CMK (cell line): Measurements from ENCODE around the gene INMT.
"Not testable (repeated sequence)": the region's sequence is repeated elsewhere in the genome, so short reads cannot be mapped to it uniquely, and the experiment has no call there.

ENCODE experiments used
- DNase-seq: peaks from one replicate; pipeline ENCODE4 v3.0.0-alpha.2; 2010; ENCODE audit warnings: low read depth

The INMT gene

DNA sequence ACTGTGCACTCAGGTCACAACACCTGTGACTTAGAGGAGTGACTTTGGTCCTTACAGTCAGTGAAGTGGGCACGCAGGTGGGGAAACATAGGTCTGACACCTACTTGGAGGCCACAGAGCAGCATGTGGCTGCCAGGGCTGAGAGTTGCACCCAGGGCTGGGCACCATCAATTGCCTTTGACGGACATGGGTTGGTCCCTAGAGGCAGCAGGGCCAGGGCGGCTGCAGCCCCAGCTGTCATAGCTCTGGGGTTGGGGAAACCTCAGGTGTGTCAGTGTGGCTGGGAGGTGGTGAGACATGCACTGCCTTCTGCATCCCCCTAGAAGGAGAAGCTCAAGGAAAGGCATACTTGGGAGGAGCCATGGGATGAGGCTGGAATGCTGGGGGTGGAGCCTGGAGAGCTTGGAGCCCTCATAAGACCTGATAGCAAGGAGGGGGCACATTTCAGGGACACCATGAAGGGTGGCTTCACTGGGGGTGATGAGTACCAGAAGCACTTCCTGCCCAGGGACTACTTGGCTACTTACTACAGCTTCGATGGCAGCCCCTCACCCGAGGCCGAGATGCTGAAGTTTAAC lies at the start of gene INMT:
Gene INMT (plus strand): TSS at position 440 of the 578 bp plus-strand sequence. CDS start 16 bp downstream, at position 456.
- no peak for DNase-seq

DNA sequence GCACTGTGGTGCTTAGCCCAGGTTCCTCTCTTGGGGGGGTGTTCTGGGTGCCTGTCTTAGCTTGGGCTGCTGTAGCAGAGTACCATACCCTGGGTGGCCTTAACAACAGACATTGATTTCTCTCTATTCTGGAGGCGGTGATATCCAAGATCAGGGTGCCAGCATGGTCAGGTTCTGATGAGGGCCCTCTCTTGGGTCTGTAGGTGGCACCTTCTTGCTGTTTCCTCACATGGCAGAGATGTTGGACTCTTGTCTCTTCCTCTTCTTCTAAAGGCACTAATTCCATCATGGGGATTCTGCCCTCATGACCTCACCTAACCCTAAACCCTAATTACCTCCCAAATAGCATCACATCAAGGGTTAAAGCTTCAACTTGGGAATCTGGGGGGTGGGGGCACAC lies 49.7 kb upstream of the INMT start:
- no peak for DNase-seq

DNA sequence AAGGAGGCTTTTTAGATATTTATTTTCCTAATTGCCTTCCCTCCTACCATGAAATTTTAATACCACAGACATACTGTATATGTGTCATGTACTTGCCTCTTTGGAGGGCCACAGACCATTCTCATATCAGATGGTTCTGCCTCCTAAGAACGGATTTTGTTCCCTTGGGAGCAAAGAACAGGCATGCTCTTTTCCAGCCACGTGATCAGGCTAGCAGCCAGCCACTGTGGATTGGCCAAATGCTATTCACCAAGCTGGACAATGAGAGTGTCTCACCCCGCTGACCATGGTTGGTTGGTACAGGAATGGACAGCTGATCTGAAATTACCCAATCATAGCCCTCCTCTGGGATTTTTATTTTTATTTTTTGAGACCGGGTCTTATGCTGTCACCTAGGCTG lies 48.2 kb upstream of the INMT start:
- DNase-seq, result no peak

DNA sequence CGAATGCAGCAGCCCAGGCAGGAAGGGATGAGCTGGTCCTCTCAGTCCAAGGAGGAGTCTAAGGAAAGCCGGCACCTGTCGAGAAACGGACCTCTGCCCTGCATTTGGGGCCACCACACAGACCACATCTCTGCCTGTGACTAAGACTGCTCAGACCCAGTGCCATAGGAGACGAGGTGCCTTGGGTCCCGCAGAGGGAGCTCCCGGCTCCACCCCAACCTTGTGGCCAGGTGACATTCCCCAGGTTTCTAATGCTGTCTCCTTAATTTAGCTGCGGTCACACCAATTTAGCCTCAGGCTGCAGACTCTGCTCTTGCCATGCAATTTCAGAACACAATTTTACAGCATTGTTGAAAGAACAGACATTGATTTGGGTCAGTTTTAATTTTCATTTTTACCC lies 46.9 kb upstream of the INMT start:
- DNase-seq, result no peak

DNA sequence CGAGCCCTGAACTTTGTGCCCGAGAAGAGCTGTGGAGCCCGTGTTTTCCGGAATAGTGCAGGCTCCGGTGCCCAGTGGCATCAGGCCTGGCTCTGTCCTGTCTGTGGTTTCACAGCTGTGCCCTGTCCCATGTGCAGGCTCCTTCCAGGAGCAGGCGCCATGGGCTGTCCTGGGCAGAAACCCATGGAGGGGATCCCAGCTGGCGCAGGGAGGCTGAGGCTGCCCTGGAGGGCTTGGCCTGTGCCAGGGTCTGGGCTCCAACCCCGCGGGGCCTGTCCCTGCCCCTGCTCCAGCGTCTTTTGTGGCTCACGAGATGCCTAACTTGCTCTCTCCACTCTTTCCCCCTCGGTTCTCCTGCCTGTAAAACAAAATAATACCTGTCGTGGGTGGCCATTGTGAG lies 46.3 kb upstream of the INMT start:
- no peak for DNase-seq

DNA sequence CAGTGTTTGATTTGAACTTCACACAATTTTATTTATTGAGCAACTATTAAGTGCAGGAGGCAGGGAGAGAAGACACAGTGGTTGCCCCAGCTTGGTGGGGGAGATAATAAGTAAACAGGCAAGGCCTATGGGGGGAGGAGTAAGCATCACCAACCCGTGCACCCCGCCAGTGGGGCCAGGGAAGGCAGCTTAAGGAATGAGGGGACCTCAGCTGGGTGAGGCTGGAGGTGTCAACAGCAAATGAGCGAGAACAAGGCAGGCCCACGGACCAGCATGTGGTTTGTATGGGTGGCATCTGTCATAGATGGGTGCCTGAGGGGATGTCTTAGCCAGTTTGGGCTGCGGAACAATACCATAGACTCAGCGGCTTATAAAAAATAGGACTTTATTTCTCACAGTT lies 45.6 kb upstream of the INMT start:
- no peak for DNase-seq

DNA sequence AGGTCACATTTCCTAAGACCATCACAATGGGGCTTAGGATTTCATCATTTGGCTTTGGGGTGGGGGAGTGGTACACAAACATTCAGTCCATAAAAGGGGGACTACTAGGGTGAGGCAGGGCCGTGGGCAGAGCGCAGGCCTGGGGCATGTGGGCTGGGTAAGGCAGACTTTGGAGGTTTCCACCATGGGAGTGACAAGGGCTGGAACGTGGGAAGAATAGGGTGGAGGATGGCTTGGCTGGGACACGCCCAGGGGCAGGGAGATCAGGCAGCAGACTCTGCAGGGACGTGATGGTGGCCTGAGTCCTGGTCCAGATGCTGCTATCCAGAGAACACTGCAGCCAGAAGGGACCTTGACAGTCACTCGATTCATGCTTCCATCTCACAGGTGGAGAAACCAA lies 45.0 kb upstream of the INMT start:
- DNase-seq, result no peak

DNA sequence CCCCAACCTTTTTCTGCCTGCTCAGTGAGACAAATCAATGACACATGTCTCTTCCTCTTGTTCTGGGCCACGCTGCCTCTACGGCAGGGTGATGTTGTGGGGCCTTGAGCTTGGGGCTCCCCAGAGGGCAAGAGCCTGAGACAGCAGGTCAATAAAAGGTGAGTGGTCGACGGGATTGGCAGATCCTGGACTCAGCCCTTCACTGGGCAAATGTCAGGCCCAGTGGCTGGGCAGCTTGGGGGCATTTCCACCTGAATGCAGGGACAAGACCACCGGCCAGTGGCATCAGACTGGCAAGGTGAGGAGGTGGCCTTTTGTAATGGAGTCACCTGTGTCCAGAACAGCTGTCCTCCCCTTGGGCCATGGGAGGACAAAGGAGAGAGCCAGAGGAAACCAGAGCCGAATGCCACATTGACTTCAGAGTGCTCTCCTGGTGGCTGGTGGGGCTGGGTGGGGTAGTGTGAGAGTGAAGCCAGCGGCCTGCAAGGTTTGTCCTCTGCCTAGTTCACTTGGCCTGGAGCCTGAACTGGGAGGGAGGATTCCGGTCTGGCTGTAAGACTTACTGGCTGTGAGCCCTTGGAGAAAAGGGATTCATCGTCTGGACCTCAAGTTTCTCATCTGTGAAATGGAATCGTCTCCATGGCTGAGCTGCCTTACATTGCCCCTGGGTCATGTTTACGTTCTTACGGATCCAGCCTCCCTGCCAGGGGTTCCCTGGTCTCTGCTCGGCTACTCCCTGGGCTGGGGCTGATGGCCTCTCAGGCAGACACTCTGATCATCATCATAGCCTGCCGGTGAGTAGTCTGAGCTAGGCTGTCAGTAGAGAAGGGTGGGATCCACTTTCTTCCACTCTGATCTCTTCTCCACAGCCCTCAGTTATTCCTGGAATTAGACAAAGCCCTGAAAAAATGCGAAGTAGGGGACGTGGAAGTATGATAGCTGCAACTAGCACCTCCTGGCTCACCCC lies 44.3 kb upstream of the INMT start:
- DNase-seq, result no peak

DNA sequence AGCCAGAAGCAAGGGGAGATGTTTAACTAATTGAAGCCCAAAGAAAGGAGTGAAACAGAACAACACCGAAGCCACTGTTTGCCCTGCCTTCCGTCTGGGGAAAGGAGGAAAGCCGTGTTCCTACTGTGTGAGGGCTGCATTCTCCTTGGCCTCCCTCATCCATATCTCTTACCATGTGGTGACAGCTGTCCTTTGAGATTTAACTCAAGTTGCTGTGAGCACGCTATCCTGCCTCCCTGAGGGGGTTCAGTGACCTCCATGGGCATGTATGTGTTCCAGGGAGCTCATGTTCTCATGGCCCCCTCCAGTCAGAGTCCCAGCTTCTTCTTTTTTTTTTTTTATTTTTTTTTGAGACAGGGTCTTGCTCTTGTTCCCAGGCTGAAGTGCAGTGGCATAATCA lies 43.5 kb upstream of the INMT start:
- no peak for DNase-seq

DNA sequence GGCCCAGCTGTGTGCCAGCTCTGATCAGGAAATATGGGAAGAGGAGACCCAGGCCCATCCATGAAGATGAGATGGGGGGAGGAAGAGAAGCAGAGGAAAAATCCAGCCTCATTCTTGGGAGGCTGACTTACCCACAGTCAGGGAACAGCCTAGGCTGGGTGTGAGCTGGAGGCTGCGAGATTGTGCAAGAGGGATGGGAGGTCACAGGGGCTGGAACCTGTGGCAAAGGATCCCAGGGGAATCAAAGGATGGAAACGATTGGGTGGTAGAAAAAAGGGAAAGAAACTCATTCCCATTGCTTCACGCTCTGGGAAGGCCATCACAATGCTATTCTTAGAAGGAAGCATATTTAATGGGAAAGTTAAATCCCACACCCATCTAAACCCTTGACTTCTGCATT lies 43.0 kb upstream of the INMT start:
- no peak for DNase-seq

DNA sequence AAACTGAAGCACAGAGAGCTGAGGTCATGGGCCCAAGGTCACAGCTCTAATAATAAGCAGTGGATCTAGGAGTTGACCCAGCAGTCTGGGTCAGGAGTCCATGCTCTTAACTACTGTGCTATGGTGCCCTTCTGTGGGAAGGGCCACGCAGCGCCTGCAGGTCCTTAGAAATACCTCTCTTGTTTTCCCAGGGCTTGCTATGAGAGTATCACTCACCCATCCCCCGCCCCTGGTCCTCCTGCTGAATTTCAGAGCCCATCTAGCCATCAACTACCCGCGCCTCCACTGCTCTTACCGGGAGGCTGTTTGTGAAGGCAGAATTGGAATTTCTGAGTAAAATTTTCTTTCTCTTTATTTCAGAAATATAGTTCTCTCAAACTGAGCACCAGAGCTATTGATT lies 42.4 kb upstream of the INMT start:
- no peak for DNase-seq

DNA sequence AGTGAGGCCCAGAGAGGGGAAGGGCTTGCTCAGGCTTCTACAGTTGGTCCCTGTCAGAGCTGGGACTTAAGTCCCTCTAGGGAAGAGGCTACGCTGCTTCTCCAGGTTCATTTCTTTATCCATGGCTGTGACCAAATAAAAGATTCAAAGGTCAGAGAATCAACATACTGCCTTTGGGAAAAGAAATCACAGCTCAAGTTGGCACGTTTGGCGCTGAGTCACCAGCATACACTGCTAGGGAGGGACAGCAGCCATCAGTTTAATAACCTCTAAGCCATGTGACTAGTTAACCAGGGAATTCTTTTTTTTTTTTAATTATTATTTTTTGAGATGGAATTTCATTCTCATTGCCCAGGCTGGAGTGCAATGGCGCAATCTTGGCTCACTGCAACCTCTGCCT lies 41.3 kb upstream of the INMT start:
- DNase-seq, result no peak

DNA sequence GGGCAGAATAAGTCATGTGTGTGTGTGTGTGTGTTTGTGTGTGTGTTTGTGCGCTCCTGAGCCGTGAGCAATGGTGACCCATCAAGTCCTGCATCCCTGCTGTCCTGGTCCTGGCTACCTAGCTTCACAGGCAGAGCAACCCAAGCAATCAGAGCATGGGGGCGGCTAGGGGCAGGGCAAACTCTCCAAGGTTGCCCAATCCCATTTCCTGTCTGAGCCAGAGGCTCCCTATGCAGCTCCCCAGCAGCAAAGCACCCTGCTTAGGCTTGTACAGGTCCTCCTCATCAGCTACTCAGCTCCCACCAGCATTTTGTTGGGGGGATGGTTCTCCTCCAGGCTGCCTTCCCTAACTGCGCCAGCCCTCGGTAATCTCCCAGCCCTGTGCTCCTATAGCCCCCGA lies 38.5 kb upstream of the INMT start:
- DNase-seq, result no peak

DNA sequence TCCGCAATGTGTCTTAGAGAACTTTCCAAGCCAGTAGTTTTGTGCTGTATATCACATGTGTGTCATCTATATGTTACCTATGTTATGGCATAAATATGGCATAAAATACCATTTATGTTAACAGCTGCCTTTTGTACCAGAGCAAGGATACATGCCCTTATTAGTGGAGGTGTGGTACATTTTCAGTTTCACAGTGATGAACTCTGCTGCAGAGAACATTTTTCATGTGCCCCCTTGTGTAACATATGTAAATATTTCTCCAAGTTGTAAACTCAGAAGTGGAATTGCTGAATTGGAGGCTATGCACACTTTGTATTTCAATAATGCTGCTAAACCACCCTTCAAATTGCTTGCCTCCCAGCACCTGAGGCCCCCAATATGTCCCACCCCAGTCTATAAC lies 37.8 kb upstream of the INMT start:
- DNase-seq, result no peak

DNA sequence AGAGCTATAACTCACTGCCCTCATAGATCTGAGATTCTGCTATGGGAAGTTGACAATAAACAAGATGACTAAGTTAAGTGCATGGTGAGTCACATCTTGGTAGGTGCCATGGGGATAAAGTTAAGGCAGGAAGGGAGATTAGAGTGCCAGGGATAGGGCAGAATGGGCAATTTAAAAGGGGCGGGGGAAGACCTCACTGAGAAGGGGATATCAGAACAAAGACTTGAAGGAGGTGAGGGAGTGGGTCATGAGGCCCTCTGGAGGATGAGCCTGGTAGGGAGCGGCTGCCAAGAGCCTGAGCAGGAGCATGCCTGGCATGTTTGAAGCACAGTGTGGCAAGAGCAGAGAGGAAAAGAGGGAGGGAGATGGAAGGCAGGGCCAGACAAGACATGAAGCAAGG lies 34.8 kb upstream of the INMT start:
- no peak for DNase-seq

DNA sequence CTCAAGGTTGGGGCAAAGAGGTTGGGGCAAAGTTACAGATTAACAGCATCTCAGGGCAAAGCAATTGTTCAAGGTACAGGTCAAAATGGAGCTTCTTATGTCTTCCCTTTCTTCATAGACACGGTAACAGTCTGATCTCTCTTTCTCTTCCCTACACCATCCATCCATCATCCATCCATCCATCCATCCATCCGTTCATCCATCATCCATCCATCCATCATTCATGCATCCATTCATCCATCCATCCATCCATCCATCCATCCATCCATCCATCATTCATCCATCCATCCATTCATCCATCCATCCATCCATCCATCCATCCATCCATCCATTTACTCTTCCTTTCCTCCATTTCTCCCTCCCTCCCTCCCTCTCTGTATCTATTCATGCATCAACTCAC lies 32.5 kb upstream of the INMT start:
- not testable (repeated sequence) for DNase-seq

DNA sequence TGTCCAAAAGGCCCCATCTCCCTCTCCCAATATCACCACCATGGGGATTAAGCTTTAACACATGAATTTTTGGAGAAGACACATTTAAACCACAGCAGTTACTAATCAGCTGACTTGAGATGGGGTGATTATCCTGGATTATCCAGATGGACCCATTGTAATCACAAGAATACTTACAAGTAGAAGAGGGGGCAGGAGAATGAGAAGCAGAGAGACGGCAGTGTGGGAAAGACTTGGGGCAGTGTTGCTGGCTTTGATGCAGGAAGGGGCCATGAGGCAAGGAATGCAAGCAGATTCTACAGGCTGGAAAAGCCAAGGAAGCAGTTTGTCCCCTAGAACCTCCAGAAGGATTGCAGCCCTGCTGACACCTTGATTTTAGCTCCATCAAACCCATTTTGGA lies 30.7 kb upstream of the INMT start:
- no peak for DNase-seq

DNA sequence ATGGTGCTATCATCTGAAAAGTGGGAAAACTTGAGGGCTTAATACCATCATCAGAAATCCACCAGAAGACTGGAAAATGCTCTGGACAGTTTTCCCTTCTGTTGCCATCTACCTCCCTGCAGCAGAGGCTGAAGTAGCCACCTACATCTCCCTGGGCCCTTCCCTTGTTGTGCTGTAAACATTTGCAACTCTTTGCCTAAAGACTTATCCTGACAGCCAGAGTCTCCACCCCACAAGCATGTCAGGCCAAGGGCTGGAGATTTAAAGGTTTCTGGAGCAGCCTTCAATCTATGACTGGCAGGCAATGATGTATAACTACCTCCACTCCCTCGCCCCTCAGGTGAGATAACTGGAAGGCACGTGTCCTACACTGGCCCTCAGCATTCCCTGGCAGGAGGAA lies 29.7 kb upstream of the INMT start:
- no peak for DNase-seq

DNA sequence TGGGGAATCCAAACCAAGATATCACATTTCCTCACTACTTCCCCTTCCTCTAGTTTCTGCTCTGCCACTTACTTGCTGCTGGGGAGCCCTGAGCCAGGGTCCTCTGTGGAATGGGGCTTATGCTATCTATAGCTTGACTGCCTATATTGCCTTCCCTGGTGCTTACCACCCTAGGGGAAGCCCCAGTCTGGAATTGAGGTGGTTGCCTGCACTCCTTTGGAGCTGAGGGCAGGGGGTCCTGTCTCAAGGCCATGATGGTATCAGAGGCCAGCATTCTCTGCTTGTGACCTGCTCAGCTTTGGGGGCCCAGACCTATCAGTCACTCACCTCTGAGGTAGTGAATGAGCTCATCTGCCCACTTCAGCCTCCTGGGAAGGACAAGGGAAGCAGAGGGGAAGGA lies 29.3 kb upstream of the INMT start:
- DNase-seq, result no peak

DNA sequence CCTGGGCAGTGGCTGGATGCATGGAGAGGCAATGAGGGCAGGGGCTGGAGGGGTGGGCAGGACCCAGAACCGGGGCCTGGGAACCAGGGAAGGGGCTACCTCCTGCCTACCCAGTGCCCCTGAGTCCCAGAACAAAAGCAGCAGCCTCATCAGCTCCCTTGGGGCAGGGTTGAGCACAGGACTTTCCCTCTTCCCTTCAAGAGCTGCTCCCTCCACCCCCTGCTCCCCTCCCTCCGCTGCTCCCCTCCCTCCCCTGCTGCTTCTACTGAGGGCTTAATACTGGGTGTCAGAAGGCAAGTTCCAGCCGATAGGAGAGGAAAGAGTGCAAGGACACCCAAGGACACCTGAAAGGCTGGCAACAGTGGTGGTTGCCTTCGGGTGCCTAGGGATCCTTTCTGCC lies 28.2 kb upstream of the INMT start:
- DNase-seq, result no peak

DNA sequence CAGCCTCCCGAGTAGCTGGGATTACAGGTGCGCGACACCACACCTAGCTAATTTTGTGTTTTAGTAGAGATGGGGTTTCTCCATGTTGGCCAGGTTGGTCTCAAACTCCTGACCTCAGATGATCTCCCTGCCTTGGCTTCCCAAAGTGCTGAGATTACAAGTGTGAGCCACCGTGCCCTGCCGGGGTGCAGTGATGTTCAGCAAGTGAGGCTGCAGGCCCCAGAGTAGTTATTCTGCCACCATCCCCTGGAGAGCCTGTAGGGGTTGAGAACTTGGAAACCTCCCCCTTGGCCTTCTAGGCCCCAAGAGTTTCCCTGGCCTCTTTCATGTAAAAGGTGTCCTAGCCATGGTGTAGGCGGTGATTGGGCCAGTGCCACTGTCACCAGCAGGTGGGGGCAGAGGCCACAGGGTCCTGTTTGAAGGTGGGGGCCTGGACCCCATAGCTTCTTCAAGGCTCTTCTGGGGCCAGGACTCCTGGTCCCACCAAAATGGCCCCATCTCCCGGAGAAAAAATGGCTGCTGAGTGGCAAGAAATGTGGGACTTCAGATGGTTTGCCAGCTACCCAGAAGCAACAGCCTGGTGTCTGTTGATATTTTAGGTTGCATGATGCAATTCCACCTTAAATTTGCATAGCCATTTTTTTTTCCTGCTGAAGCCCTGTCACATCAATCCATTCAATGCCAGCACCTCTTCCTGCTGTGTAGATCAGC lies 25.5 kb upstream of the INMT start:
- no peak for DNase-seq

DNA sequence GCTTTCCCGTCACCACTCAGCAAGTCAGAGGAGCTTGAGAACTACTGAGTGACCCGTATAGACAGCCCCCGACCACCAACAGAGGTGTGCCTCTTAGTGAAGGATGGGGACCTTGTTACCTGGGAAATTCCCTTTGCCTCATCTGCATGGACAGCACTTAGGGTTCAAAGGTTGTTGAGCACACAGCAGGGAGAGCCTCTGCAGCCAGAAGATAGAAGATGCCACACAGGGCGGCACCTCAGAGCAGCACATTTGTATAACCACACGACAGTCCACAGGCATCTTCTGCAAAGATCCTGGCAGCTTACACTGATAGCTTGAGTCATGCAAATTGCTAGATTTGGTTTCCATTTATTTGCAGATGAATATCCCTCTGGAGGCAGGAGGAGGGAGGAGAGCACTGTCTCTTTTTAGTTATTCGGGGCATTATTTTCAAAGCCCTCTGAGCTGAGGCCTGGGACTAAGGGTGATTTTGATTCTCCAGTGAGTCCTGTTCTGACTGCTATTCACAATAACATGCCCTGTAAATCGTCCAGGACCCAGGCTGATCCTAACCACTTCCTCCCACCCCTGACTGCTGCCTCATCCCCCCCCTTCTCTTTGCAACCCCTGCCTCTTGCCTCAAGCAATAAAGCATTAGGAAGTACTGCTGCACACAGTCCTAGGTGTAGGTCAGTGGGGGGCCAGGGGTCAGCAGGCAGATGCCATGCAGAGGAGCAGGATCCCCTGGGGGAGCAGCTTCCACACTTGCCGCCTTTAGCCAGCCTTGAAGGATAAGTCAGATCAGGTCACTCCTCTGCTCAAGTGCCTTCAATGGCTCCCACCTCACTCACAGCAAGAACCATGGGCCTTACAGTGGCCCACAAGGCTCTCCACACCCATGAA lies 24.6 kb upstream of the INMT start:
- DNase-seq, result peak; percentile 52
